ENCODE data around the gene KRT12. TPM values are rescaled to one million over a fixed set of nuclear protein-coding genes. Genes with fewer than 3 reads are reported as not detected.

Gene KRT12
- total and polyA plus RNA-seq, 9 of the 15 experiments (the other 6 are each of a cell fraction or from before 2014, with no cell fraction given), result 0.18 to 7.0 (median 2.2) TPM

GRCh38 chr17:40818733-40819527 is 48.1 kb downstream of the KRT12 start (continued):
- TF ChIP-seq ZNF143 (CRISPR knock-in tag; IDR thresholded peaks at IDR 0.05) (no peak), MTA1 (IDR thresholded peaks at IDR 0.05; ENCODE audit: borderline replicate concordance) (no peak), BRD4 (IDR thresholded peaks at IDR 0.05) (peak; percentile 25; the same call in 1 of the 2 replicates), TEAD1 (CRISPR knock-in tag; IDR thresholded peaks at IDR 0.05) (0 out of 4 replicates have a peak, but pooled peaks of 1 of the 2 experiments have one; percentile 21), IFI16 (CRISPR knock-in tag; IDR thresholded peaks at IDR 0.05) (no peak), STAG1 (CRISPR knock-in tag; IDR thresholded peaks at IDR 0.05; ENCODE audit: borderline replicate concordance) (no peak), ZNF592 (IDR thresholded peaks at IDR 0.05) (0 out of 2 replicates have a peak, but pooled peaks have one; percentile 23), ARID3B (CRISPR knock-in tag; IDR thresholded peaks at IDR 0.05; ENCODE audit: borderline replicate concordance) (no peak), SLC30A9 (CRISPR knock-in tag; IDR thresholded peaks at IDR 0.05) (no peak), CBX1 (IDR thresholded peaks at IDR 0.05; ENCODE audit: low read depth) (no peak), ARID2 (IDR thresholded peaks at IDR 0.05) (no peak), ZNF24 (IDR thresholded peaks at IDR 0.05) (no peak; the same call in 1 of the 2 replicates), ZNF263 (CRISPR knock-in tag; IDR thresholded peaks at IDR 0.05; ENCODE audit: borderline replicate concordance) (no peak), GATAD2B (IDR thresholded peaks at IDR 0.05; ENCODE audit: borderline replicate concordance) (peak; percentile 69; the same call in 1 of the 2 replicates), TGIF2 (CRISPR knock-in tag; IDR thresholded peaks at IDR 0.05) (no peak), EP400 (IDR thresholded peaks at IDR 0.05) (peak; percentile 71), ZKSCAN1 (IDR thresholded peaks at IDR 0.05; ENCODE audit: low read depth, low read length) (no peak), CBFA2T3 (IDR thresholded peaks at IDR 0.05) (no peak), SMAD2 (IDR thresholded peaks at IDR 0.05; ENCODE audit: low read depth, low read length) (no peak), NFXL1 (CRISPR knock-in tag; IDR thresholded peaks at IDR 0.05) (peak; percentile 66; the same call in 1 of the 2 replicates), NELFE (IDR thresholded peaks at IDR 0.05; ENCODE audit: insufficient read depth, insufficient read length) (no peak), FOXJ3 (CRISPR knock-in tag; IDR thresholded peaks at IDR 0.05) (no peak), U2AF2 (optimal IDR thresholded peaks at IDR 0.05; ENCODE audit: low read depth, low read length) (no peak), CREB3 (tag; conservative IDR thresholded peaks at IDR 0.05; ENCODE audit: low read depth) (0 out of 2 replicates have a peak, but pooled peaks have one; percentile 40)
